PFSK-1 (cell line): ENCODE results near the gene BEST2.

Experiments used
- POLR2AphosphoS5 ChIP-seq: IDR thresholded peaks from 2 replicates; pipeline ENCODE4 v1.6.1; 2012; ENCODE audit warnings: low read depth, mild to moderate bottlenecking, control low read depth, low read length, moderate library complexity
- SIN3A ChIP-seq: IDR thresholded peaks from 2 replicates; pipeline ENCODE4 v1.6.1; 2012; ENCODE audit warnings: mild to moderate bottlenecking, low read length, moderate library complexity, borderline replicate concordance; ENCODE audit not compliant: insufficient read depth
- TAF1 ChIP-seq: IDR thresholded peaks from 2 replicates; pipeline ENCODE4 v1.6.1; 2012; ENCODE audit warnings: low read length, control low read depth, borderline replicate concordance; ENCODE audit not compliant: insufficient read depth
- TF ChIP-seq, protein P1 (sequence below), 2 experiments: IDR thresholded peaks; 2 replicates each; pipeline versions ENCODE4 v1.6.1 to v1.8.0; 2011 to 2012; ENCODE audit warnings: low read depth in 2 of 2, low read length in 2 of 2, control low read depth in 1 of 2, inconsistent platforms in 1 of 2, mild to moderate bottlenecking in 1 of 2, moderate library complexity in 1 of 2; ENCODE audit not compliant: insufficient read depth in 1 of 2

DNA sequence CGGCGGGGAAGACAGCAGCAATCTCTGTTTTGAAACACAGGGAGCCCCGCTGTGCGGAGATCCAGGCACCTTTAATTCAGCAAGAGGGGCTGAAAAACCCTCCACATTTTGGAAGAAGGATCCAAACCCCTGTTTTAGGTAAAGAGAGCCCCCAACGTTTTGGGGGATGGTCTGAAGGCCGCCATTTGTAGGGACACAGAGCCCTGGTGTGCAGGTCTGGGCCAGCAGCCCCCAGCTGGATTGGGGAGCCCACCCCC lies 27.2 kb downstream of the BEST2 start:
- no peak for TF ChIP-seq POLR2AphosphoS5
- TF ChIP-seq, protein P1, sequence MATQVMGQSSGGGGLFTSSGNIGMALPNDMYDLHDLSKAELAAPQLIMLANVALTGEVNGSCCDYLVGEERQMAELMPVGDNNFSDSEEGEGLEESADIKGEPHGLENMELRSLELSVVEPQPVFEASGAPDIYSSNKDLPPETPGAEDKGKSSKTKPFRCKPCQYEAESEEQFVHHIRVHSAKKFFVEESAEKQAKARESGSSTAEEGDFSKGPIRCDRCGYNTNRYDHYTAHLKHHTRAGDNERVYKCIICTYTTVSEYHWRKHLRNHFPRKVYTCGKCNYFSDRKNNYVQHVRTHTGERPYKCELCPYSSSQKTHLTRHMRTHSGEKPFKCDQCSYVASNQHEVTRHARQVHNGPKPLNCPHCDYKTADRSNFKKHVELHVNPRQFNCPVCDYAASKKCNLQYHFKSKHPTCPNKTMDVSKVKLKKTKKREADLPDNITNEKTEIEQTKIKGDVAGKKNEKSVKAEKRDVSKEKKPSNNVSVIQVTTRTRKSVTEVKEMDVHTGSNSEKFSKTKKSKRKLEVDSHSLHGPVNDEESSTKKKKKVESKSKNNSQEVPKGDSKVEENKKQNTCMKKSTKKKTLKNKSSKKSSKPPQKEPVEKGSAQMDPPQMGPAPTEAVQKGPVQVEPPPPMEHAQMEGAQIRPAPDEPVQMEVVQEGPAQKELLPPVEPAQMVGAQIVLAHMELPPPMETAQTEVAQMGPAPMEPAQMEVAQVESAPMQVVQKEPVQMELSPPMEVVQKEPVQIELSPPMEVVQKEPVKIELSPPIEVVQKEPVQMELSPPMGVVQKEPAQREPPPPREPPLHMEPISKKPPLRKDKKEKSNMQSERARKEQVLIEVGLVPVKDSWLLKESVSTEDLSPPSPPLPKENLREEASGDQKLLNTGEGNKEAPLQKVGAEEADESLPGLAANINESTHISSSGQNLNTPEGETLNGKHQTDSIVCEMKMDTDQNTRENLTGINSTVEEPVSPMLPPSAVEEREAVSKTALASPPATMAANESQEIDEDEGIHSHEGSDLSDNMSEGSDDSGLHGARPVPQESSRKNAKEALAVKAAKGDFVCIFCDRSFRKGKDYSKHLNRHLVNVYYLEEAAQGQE (IDR thresholded peaks at IDR 0.05; ENCODE audit: insufficient read depth in 1 of 2, low read depth in 2 of 2, low read length in 2 of 2), result no peak
- TF ChIP-seq TAF1, result no peak
- TF ChIP-seq SIN3A, result no peak
